GM19324 (cell line): ENCODE data around the gene SRSF4.
"Not testable (repeated sequence)": the region's sequence is repeated elsewhere in the genome, so short reads cannot be mapped to it uniquely, and the experiment has no call there.

Experiments
- ATAC-seq: cut with Tn5 transposase; IDR thresholded peaks from one replicate; pipeline ENCODE4 v1.9.1; 2021; ENCODE audit warnings: mild to moderate bottlenecking, moderate library complexity; ENCODE audit not compliant: unreplicated experiment, low FRiP score

The SRSF4 gene

GRCh38 chr1:29166291-29166878 lies 15.3 kb downstream of the SRSF4 start:
- ATAC-seq, result no peak

- no peak for ATAC-seq
Measured at GRCh38 chr1:29164588-29164987, 17.1 kb downstream of the SRSF4 start.

GRCh38 chr1:29162476-29163138 lies 19.1 kb downstream of the SRSF4 start:
- no peak for ATAC-seq

GRCh38 chr1:29162025-29162424 lies 19.7 kb downstream of the SRSF4 start:
- no peak for ATAC-seq

- no peak for ATAC-seq
Measured at GRCh38 chr1:29159773-29160172, 21.9 kb downstream of the SRSF4 start.

GRCh38 chr1:29157269-29157601 lies 24.5 kb downstream of the SRSF4 start:
- no peak for ATAC-seq

- ATAC-seq, result no peak
Measured at GRCh38 chr1:29156543-29157268, 25.0 kb downstream of the SRSF4 start.

GRCh38 chr1:29152046-29152805 lies 29.5 kb downstream of the SRSF4 start:
- no peak for ATAC-seq

- ATAC-seq, result not testable (repeated sequence)
Measured at GRCh38 chr1:29150346-29150745, 31.4 kb downstream of the SRSF4 start.

GRCh38 chr1:29148656-29149491 lies 32.8 kb downstream of the SRSF4 start:
- no peak for ATAC-seq

- no peak for ATAC-seq
Measured at GRCh38 chr1:29145739-29146437, 35.8 kb downstream of the SRSF4 start.

GRCh38 chr1:29144178-29144577 lies 37.5 kb downstream of the SRSF4 start:
- no peak for ATAC-seq

GRCh38 chr1:29142714-29143113 lies 39.0 kb downstream of the SRSF4 start:
- no peak for ATAC-seq

- no peak for ATAC-seq
Measured at GRCh38 chr1:29136391-29136915, 45.2 kb downstream of the SRSF4 start.

- no peak for ATAC-seq
Measured at GRCh38 chr1:29134695-29135028, 47.0 kb downstream of the SRSF4 start.

GRCh38 chr1:29133861-29134694 lies 47.6 kb downstream of the SRSF4 start:
- ATAC-seq, result no peak

GRCh38 chr1:29131056-29131455 lies 50.6 kb downstream of the SRSF4 start:
- ATAC-seq, result not testable (repeated sequence)

GRCh38 chr1:29129916-29130315 lies 51.8 kb downstream of the SRSF4 start:
- ATAC-seq, result no peak

- ATAC-seq, result no peak
Measured at GRCh38 chr1:29128739-29129138, 53.0 kb downstream of the SRSF4 start.
